SHP77 (cell line): ENCODE data around the gene VRTN.
"Not testable (repeated sequence)": the region's sequence is repeated elsewhere in the genome, so short reads cannot be mapped to it uniquely, and the experiment has no call there.

Experiments used
- DNase-seq, 2 experiments: peaks; one replicate each; lab custom pipeline; 2025; lab: John Stamatoyannopoulos, UW

The VRTN gene

GRCh38 chr14:74348735-74349463, 628 bp downstream of the VRTN start:
- DNase-seq = no peak

GRCh38 chr14:74349757-74350156, 1.5 kb downstream of the VRTN start:
- DNase-seq = no peak

- DNase-seq = no peak
Measured at GRCh38 chr14:74350211-74350927, 2.1 kb downstream of the VRTN start.

DNA sequence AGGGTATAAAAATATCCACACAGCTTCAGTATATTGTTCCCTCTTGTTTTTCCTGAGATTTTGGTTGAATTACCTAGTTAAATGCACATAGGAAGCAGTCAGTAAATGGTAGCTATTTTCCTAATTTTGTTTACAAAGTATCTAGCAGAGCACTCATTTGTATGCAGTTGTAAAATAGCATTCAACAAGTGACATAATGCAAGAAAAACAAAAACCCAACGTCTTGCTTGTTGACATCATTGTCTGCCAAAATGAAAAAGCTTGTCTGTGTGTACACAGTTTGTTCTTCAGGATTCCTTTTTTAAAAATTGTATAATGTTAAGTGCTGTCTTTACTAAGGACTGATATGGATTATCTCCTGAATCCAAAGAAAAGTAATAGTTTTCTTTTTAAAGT, 2.7 kb downstream of the VRTN start:
- no peak for DNase-seq

DNA sequence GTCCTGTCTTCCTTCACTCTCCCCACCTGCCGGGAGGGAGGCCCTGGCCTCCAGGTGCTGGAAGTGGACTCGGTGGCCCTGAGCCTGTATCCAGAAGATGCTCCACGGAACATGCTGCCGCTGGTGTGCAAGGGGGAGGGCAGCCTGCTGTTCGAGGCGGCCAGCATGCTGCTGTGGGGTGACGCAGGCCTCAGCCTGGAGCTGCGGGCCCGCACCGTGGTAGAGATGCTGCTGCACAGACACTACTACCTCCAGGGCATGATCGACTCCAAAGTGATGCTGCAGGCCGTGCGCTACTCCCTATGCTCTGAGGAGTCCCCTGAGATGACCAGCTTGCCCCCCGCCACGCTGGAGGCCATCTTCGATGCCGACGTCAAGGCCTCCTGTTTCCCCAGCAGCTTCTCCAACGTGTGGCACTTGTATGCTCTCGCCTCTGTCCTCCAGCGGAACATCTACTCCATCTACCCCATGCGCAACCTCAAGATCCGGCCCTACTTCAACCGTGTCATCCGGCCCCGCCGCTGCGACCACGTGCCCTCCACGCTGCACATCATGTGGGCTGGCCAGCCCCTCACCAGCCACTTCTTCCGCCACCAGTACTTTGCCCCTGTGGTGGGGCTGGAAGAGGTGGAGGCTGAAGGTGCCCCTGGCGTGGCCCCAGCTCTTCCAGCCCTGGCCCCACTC, 8.8 kb downstream of the VRTN start:
- DNase-seq = no peak

DNA sequence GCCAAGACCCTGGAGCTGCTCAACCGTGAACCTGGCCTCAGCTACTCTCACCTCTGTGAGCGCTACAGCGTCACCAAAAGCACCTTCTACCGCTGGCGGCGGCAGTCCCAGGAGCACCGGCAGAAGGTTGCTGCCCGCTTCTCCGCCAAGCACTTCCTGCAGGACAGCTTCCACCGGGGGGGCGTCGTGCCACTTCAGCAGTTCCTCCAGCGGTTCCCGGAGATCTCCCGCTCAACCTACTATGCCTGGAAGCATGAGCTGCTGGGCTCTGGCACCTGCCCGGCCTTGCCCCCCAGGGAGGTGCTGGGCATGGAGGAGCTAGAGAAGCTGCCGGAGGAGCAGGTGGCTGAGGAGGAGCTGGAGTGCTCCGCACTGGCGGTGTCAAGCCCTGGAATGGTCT, 9.3 kb downstream of the VRTN start:
- DNase-seq = no peak

DNA sequence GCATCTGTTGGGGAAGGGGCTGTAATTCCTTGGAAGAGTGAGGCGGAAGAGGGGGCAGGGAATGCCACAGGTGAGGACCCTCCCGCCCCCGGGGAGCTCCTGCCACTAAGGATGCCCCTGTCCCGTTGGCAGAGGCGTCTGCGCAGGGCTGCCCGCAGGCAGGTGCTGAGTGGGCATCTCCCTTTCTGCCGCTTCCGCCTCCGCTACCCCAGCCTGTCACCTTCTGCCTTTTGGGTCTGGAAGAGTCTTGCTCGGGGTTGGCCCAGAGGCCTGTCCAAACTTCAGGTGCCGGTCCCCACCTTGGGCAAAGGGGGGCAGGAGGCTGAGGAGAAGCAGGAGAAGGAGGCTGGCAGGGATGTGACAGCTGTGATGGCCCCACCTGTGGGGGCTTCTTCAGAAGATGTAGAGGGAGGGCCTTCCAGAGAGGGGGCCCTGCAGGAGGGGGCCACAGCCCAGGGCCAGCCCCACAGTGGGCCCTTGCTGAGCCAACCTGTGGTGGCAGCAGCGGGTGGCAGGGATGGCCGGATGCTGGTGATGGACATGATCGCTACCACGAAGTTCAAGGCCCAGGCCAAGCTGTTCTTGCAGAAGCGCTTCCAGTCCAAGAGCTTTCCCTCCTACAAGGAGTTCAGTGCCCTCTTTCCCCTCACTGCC, 10.0 kb downstream of the VRTN start:
- DNase-seq = no peak

- no peak for DNase-seq
Measured at GRCh38 chr14:74360163-74360562, 11.9 kb downstream of the VRTN start.

DNA sequence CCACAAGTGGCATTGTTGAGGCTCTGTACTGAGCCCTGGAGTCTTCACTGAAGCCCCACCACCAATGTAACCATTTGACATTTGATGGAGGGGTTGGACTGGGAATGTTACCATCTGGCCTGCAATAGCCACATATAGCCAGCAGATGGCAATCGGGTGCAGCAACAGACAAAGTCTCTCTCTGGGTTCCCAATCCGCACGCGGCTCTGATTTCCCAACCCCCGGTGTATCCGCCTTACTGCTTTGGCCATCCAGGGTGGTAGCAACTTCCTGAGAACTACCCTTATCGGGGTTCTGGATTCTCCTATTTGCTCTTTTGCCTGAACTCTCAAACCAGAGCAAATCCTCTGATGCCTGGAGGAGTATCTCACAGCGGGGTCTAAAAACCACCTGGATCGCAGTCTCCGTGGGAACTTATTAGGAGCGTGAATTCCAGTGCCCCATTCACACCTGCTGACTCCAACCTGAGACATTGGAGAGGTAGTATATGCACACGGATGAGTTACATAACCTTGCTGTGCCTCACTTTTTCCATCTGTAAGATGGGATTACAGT, 14.2 kb downstream of the VRTN start:
- DNase-seq = peak; percentile 33 to 73

GRCh38 chr14:74364271-74364880, 16.1 kb downstream of the VRTN start:
- no peak for DNase-seq

GRCh38 chr14:74368026-74368425, 19.8 kb downstream of the VRTN start:
- DNase-seq = no peak

GRCh38 chr14:74368441-74368840, 20.2 kb downstream of the VRTN start:
- DNase-seq = no peak

GRCh38 chr14:74377976-74378690, 29.9 kb downstream of the VRTN start:
- DNase-seq = no peak

DNA sequence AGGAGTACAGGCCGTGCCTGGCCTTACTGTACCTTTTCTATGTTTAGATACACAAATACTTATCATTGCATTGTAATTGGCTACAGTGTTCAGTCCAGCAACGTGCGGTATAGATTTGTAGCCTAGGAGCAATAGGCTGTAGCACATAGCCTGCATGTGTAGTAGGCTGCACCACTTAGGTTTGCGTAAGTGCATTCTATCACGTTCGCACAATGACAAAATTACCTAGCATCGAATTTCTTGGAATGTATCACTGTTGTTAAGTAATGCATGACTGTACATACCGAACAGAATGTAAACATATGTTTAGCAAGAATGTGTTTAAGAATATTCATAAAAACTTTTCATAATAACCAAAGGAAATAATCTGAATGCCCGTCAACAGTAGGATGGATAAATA, 31.9 kb downstream of the VRTN start:
- no peak for DNase-seq

DNA sequence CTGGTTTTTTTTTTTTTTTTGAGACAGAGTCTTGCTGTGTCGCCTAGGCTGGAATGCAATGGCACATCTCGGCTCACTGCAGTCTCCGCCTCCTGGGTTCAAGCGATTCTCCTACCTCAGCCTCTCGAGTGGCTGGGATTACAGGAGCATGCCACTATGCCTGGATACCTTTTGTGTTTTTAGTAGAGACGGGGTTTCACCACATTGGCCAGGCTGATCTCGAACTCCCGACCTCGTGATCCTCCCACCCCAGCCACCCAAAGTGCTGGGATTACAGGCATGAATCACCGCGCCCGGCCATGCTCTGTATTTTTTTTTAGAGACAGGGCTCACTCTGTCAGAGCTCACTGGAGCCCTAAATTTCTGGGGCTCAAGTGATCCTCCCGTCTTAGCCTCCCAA, 32.6 kb downstream of the VRTN start:
- DNase-seq = no peak

DNA sequence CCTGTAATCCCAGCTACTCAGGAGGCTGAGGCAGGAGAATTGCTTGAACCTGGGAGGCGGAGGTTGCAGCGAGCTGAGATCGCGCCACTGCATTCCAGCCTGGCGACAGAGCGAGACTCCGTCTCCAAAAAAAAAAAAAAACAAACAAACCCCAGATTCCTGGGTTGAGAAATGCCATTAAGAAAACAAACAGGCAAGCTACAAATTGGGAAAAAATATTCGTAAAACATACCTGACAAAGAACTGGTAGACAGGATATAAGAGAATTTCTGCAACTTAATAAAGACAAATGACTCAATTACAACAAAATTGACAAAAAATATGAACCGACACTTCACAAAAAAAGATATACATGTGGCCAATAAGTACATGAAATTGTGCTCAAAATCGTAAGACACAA, 33.3 kb downstream of the VRTN start:
- DNase-seq = not testable (repeated sequence)

- no peak for DNase-seq
Measured at GRCh38 chr14:74382231-74382630, 34.0 kb downstream of the VRTN start.

DNA sequence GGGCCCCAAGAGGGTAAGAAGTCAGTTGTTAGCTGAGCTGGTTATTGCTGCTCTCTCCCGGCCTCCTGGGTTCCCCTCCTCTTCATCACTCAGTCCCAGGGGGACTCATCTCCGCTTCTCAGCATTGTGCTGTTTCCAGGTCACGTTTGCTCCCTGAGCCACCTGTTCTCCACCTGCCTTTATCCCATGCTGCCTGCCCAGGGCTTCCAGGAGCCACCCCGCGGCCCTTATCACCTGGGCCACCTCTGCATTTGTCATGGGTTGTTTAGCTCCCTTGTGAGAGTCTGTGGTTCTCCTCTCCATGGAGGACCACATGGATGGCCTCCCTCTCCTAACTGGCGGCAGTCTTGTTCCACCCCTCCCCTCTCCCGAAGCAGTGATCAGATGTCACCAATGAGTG, 41.7 kb downstream of the VRTN start:
- no peak for DNase-seq

- not testable (repeated sequence) for DNase-seq
Measured at GRCh38 chr14:74390505-74390904, 42.2 kb downstream of the VRTN start.

DNA sequence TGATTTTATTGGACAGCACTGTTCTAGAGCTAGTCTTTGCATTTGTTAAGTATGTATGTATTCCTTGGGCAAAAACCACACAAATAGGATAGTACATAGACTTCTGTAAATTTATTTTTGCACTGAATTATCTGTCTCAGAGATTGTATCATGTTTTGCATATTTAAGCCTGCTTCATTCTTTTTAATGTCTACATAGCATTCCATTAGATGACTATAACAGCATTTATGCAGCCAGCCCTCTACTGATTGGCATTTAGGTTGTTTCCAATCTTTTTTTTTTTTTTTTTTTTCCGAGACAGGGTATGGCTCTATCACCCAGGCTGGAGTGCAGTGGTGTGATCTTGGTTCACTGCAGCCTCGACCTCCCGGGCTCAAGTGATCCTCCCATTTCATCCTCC, 43.2 kb downstream of the VRTN start:
- DNase-seq = no peak
